Fibroblast of skin of right biceps (primary cell): ENCODE data around the gene CCM2.
"Not testable (repeated sequence)": the region's sequence is repeated elsewhere in the genome, so short reads cannot be mapped to it uniquely, and the experiment has no call there.

Experiments
- DNase-seq: peaks from one replicate; pipeline ENCODE4 v3.0.0-alpha.2; 2013

CCM2 gene

DNA sequence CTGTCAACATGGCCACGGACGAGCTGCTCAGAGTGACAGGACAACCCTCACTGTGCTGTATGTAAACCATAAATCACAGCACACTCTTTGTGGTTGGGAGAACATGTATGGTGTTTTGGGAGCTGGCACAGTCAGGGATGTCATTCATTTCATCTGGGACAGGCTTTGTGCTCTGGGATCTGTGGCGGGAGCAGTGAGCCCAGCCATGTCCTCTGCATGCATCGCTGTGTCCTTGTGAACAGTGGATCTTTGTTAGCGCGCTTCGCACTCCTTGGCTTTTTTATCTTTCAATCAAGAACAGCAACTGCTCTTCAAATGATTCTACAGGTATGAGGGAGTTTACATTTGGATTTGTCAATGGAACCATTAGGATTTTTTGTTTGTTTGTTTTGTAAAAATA is 7.1 kb downstream of the CCM2 start:
- no peak for DNase-seq

DNA sequence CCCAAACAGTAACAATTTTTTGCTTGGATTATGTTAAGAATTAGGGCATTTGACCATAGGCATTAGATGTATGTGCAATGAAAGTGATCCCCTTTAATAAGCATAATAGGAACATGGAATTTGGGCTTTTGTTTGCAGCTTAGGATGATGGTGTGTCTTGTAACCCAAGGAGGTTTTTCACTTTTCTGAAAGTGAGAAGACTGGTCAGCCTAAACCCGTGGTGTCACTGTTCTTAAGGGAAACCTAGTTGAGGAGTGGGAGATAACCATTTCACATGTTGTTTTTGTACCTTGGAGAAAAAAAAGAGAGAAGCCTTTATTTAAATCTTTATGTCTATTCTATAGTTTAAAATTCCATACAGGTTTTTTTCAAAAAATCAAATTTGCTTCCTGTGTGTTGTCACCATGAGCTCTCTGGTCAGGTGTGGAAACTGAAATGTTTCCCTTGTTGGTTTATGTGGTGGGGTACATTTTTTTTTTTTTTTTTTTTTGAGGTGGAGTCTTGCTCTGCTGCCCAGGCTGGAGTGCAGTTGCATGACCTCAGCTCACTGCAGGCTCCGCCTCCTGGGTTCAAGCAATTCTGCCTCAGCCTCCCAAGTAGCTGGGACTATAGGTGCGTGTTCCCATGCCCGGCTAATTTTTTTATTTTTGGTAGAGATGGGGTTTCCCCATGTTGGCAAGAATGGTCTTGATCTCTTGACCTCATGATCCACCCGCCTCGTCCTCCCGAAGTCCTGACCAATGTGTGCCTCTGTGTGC is 7.7 kb downstream of the CCM2 start:
- DNase-seq = no peak

DNA sequence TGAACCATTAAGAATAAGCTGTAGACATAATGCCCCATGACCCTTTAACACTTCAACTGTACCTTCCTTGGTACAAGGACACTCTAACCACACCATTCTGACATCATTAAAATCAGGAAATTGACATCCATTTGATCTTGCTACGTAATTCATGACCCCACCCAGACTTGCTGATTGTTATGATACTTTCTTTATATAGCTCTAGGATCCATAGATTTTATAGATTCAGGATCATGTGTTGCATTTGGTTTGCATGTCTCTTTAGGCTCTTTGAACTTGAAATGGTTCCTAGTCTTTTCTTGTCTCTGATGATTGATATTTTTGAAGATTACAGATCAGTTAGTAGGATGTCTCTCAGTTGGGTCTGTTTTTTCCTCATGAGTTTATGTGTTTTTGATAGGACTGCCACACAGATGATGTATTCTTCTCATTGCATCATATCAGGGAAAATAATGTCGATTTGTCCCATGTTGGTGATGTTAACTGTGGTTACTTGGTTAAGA is 13.5 kb downstream of the CCM2 start:
- no peak for DNase-seq

DNA sequence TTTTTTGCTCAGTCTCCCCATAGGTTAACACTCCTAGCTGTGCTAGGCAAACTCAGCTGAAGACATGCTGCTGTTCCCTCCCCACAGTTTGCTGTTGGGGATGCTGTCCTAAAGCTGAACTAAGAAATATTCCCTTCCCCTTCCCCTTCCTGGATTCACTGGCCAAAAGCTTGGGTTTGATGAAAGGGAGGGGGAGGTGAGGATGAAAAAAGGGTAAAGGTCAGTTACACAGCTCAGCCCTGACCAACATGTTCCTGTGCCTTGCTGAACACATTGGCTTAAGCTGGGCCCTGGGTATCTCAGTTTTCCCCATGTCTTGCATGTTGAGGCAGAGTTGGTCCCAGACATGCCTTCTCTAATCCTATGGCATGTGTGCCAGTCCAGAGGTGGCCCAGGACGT is 15.3 kb downstream of the CCM2 start:
- DNase-seq = no peak

DNA sequence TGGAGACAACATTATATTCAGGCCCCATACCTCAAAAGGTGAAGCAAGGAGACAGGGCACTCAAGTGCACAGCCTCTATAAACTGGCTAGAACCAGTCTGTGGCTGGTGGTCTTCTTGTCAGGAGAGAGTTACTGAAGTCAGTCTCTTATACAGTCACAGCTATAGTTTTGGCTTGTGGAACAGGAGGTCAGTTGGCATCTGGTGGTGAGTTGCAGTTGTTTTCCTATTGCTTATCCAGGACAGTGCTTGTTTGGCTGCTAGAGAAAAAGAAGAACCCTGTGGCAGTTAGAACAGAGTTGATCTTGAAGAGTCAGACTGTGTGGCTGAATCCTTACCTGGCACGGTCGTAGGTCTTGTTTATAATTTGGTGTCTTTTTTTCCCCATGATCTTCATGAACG is 17.3 kb downstream of the CCM2 start:
- DNase-seq = no peak

DNA sequence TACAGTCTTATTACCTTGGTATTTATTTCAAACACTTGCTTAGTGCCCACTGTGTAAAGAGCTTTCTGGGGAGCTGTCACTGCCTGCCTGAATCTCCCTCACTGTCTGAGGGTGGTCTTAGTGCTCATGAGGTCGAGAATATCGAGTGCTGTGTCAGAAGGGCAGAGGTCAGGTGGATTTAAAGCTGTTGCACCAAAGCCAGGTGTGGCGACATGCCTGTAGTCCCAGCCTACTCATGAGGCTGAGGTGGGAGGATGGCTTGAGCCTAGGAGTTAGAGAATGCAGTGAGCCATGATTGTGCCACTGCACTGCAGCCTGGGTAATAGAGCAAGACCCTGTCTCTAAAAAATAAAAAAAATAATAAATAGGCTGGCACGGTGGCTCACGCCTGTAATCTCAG is 20.9 kb downstream of the CCM2 start:
- DNase-seq = no peak

DNA sequence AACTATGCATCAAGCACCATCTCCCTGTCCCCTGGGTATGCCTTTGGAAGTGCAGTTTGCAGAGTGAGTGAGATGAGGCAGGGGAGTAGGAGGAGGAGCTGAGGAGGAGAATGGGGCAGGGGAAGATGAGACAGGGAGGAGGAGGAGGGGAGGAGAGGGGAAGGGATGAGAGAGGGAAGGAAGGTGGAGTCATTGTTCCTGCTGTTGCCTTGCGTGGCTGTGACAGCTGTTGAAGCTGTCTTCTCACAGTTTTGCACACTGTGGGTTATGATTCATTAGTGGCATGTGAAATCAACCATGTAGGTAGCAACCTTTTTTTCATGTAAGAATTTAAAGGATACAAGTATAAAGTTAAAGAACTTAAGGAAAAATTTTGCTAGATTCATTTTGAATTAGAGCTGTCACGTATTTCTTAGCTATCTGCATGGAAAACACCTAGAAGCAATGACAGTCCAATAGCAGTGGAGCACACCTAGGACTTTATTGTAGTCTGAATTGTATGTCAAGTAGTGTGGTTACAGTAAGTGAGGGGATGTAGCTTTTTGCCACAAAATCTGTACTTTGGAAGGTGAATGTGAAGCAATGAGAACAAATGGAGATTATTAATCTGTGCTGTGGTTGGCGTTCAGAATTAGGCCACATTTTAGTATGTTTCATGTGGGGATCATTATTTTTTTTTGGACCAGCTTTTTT is 21.7 kb downstream of the CCM2 start:
- DNase-seq = peak; percentile 51

DNA sequence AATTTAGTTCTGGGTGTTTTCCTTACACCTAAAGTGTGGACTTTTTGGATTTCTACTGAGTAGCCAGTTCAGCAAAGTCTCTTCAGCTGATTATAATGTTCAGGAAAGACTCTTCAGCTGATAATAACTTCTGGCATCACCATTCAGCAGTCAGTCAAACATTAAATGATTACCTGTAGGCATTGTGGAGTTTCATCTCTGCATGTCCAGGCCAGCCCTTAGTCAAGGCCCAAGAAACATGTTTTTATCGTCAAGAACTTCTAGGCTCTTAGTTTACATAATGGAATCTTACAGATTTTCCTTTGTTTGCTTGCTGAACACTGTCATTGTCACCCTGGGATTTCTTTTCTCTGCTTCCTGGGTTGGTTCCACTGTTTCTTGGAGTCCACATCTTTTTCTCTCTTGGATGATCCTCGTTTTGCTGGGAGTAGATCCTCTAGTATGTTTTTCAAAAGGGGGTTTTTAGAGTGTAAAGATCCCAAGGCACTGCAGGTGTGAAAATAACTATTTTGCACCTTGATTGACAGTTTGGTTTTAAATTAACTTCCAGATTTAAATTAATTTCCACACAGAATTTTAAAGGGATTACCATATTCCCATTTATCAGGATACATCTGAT is 24.2 kb downstream of the CCM2 start:
- no peak for DNase-seq

DNA sequence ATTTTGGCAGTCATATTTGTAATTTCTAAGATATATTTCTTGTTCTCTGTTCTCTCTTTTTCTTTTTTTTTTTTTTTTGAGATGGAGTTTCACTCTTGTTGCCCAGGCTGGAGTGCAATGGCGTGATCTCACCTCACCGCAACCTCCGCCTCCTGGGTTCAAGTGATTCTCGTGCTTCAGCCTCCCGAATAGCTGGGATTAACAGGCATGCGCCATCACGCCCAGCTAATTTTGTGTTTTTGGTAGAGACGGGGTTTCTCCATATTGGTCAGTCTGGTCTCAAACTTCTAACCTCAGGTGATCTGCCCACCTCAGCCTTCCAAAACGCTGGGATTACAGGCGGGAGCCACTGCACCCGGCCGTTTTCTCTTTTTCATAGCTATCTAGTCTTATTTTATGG is 25.5 kb downstream of the CCM2 start:
- DNase-seq = not testable (repeated sequence)

DNA sequence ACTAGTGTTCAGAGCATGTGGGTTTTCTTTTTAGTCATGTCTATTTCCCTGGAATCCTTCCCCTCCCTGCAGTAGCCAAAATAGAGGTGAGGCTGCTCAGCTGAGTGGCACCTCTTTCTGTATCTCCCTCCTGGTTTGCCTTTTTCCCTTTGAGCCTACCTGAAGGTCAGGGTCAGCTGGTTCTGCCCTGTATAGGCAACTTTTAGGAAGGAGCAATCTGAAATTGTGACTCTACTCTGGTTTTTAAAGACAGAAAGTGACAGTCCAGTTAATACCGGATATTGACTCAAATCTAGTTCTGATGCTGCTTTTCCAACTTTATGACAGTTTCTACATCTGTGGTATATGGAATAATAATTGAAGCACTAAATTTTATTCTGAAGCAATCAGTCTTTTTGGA is 26.0 kb downstream of the CCM2 start:
- no peak for DNase-seq

DNA sequence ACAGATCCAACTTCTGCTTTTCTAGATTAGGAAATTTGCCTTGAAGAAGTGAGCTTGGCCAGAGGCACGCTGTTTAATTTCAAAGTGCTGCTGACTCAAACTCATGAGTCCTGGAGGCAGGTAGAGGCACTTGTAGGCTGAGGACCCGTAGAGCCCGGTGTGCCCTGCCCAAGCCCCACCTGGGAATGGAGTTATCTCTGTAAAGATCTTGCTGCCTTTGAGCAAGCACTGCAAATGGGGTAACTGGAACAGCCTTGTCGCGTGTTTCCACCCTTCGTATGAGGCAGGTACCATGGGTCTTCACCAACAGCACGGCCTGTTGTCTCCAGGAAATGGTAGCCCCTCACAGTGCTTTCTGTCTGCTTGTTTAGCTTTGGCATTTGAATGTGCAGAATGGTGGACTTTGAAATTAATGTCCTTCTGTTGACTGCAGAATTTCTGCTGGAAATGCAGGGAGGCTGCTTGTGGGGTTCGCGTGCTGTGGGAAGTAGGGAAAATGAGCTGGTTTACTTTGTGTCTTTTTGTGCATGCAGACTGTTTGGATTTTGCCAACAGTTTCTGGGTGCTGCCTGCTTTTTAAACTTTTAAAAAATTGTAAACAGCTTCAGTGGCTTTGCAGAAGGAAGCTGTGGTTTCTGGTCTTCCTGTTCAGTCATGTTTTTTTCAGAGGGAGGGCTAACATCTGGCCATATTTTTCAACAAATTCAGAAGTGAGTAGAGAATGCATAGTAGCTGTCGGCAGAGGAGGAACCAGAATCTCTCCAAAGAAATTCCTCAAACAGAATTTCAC is 27.2 kb downstream of the CCM2 start:
- peak; percentile 29 for DNase-seq

DNA sequence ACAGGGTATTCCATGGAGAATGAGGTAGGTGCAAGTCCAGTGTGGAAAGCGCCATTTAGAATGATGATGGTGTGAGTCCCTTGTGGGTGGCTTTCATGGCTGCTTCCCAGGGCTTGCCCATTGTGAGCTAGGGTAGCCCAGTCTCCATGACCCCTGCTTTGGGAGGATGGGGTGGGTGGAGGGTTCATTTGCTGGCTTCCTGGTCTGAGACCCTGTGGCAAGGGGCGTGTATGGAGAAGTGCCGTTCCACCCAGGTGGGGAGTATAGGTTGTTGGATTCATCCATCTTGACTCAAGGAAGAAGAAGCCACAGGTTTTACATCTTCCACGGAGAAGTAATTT is 27.7 kb downstream of the CCM2 start:
- DNase-seq = no peak

DNA sequence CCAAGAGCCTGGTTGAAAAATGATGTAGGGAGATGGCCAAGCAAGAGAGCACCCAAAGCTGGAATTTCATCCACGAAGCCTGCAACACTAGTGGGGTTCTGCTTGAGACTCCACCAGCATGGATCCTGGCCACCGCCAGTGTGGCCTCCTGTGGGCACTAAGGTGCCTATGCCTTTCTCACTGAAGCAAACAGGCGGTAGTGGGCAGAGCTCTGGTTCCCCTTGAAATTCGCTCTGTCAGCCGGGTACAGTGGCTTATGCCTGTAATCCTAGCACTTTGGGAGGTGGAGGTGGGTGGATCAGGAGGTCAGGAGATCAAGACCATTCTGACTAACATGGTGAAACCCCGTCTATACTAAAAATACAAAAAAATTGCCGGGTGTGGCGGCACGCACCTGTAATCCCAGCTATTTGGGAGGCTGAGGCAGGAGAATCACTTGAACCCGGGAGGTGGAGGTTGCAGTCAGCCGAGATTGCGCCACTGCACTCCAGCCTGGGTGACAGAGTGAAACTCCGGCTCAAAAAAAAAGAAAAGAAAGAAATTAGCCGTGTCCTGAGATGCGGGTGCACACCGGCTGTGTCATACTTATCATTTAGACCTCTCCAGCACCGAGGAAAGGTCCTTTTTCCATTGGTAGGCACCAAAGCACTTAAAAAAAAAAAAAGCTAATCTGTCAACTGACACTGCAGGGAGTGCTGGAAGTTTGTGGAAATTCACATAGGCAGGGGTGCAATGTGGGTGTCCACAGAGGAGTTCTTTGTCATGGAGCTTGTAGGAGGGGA is 28.3 kb downstream of the CCM2 start:
- DNase-seq = no peak

DNA sequence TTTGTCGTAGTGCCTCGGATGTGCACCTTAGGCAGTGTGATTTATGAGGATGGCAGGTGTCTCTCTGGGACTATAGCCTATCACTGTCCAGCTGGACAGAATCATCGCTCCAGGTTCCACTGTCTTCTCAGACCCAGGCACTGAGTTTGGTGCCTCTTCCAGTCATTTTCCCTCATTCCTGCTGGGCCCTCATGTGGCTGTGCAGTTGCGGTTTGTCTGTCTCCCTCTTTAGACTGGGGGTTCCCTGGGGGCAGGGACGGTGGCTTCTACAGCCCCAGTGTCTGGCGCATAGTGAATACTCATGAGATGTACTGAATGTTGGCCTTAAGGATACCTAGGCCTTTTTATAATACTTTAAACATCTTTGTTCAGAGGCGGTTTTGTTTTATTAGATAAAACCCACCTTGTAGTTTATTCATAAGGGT is 28.9 kb downstream of the CCM2 start:
- DNase-seq = no peak

DNA sequence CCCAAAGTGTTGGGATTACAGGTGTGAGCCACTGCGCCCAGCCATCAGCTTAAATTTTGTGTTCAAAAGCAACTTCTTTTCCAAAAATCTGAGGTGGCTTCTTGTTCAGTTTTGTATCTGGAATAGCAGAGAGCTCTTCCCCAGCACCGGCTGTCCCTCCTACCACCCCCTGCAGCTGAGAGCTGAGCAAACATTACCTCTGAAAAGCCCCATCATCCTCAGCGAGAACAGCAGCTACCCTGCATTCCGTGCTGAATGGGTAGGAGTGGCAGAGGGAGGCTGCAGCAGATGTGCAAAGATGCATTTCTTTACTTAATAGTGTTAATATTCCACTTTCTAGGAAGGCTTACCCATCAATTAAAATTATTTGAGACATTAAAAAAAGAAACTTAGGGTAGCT is 31.8 kb downstream of the CCM2 start:
- DNase-seq = no peak

DNA sequence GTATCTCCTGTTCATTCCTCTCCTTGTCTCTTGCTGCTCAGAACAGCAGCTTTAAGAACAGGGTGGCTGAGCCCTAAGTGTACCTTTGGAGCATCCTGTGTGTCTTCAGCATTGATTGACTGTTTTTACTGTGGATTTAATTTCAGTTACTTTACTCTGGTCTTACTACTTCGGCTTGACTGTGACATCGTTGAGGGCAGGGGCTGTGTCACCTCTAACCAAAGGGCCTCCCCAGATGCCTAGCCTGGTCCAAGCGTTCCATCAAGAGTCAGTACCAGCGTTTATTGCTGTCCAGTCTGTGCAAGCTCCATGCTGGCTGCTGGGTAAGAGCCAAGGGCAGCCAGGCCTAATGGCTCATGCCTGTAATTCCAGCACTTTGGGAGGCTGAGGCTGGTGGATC is 32.4 kb downstream of the CCM2 start:
- DNase-seq = no peak

DNA sequence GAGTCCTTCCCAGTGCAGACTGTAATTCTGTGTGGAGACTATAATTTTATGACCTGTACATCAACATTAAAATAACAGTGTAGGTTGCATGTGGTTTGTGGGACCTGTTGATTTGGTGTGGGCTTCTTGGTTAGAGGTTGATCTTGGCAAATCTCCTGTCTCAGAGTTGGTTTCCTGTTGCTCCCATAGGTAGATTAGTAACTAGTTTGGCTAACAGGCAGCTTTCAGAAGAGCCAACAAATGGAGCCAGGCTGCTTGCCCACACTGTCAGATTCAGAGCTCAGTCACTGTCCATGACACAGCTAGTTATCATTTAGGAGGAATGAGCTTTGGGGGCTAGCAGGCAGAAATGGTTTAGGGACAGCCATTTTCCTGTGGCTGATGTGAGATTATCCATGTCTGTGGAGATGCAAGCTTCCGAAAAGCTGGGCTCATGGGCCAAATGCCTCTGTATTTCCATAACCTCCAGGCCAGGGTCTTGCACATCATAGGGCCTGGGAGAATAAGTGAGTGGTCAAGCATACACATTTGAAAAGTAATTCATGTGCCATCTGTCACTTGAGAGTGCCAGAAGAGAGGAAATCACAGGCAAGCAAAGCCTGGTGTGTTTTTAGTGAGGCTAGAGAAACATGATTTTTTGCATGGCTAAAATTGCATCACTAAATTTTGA is 33.4 kb downstream of the CCM2 start:
- DNase-seq = peak; percentile 65

DNA sequence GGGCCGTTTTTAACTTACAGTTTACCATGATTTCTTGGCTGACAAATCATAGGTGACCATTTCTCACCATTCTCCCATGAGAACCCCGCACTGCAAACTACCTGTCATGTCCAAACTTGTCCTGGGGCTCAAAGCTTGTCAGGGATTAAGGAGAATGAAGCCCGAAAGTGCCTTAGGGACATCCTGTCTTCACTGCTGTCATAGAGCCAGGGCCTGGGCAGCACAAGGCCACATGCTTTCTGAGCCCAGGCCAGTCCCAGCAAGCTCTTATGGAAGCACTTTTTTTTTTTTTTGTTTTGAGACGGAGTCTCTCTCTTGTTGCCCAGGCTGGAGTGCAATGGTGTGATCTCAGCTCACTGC is 33.9 kb downstream of the CCM2 start:
- DNase-seq = no peak

DNA sequence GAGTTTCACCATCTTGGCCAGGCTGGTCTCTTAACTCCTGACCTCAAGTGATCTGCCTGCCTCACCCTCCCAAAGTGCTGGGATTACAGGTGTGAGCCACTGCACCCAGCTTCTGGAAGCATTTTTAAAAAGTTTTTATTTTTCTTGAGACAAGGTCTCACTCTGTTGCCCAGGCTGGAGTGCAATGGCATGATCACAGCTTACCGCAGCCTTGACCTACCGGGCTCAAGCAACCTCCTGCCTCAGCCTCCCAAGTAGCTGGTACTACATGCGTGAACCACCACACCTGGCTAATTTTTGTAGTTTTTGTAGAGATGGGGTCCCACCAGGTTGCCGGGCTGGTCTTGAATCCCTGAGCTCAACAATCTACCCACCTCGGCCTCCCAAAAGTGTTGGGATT is 34.7 kb downstream of the CCM2 start:
- not testable (repeated sequence) for DNase-seq

DNA sequence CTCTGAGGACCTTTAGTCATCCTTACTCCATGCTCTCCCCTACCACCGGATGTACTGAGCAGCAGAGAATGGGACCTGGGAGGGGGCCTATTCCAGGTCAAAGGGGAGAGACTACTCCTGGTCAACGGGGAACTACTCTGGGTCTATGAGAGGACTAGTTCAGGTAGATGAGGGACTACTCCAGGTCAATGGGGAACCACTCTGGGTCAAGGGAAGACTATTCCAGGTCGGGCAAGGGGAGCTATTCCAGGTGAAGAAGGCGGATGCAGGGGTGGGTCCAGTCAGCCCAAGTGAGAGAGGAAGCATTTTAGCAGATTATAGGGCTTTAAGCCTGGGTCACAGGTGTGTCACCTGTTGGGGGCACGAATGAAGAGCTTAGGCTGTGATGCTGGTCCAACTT is 35.4 kb downstream of the CCM2 start:
- DNase-seq = no peak

DNA sequence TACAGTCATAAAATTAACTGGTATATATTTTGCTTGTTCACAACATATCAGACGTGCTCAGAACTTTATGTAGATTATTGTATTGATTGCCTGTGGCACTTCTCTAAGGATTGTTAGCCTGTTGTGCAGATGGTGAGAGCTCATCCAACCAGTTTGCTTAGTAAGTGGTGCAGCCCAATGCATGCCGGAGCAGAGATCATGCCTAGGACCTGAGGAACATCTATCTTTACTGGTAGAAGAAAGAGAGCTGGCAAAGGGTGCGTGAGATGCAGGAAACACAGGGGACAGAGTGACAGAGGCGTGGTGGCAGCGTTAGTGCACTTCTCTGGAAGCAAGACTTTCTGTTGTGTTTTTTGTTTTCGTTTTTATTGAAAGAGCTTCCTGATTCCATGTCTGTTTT is 35.9 kb downstream of the CCM2 start:
- no peak for DNase-seq

DNA sequence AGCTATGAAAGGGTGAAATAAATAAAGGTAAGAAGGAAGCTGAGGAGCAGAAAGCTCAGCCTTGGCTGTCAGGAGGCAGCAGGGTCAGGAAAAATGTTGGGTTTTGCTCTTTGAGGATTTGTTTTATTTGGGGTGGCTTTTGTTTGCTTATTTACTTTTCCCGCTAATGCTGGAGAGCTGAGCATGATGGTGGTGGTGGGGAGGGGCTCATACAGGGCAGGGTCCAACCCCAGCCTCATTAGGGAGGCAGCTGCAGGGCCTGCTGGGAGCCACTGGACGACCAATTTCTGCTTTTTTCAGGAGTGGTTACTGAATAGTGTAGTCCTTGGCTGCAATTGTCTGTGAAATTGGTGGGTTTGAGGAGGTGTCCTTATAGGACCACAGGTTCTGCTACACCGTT is 36.3 kb downstream of the CCM2 start:
- DNase-seq = no peak
